K562 (cell line): ENCODE measurements around the gene CLASP2. TPM values are rescaled to one million over a fixed set of nuclear protein-coding genes. Genes with fewer than 3 reads are reported as not detected.
A peak's percentile ranks its signal among the peaks of the same experiment; 100 is the strongest.

Experiments used
- ATAC-seq: fragments of 200-7000 bp; cut with Tn5 transposase; 3 replicates; pipeline ENCODE4 v1.9.1; 2020; ENCODE audit warnings: moderate library complexity
- BruUV-seq: library from RNA; stranded (reverse); fragments of 400-500 nt; replicated peaks from 2 replicates; lab custom pipeline; 2021; lab: Mats Ljungman, UMichigan
- CTCF ChIA-PET: fragments of 300-600 bp; formaldehyde crosslinking; extraction: SDS; loops from one replicate; lab custom pipeline; 2021; ENCODE audit warnings: low intra/inter-chr PET ratio; lab: Yijun Ruan, JAX
- POLR2A ChIA-PET: fragments of 300-600, 350-650 bp; sonication (Branson Sonifier 250); formaldehyde crosslinking; extraction: SDS; loops from one replicate; lab custom pipeline; 2021; ENCODE audit warnings: antibody characterized with exemption, inconsistent platforms; lab: Yijun Ruan, JAX
- DNase-seq, 4 experiments: peaks; one replicate each; pipeline versions ENCODE4 v3.0.0 to v3.0.0-alpha.2; 2011 to 2018; ENCODE audit warnings: low spot score in 3 of 4, mixed read lengths in 3 of 4; ENCODE audit errors: extremely low read depth in 1 of 4
- FAIRE-seq: peaks from 2 replicates; lab custom pipeline; 2011; peaks lifted over from hg19 to GRCh38; lab: Jason Lieb, UNC
- H2AFZ ChIP-seq: 2 replicates; pipeline ENCODE4 v1.6.0; 2011; ENCODE audit warnings: low read depth, low read length, control low read depth, inconsistent platforms
- H3K27ac ChIP-seq: fragments of 200-600 bp; 3 replicates; pipeline ENCODE4 v1.8.0; 2011; ENCODE audit warnings: low read depth, mild to moderate bottlenecking, control low read depth, inconsistent platforms, low read length, moderate library complexity, mixed read lengths; ENCODE audit errors: extremely low read depth
- H3K27me3 ChIP-seq, 2 experiments: fragments of 300-600 bp in 1 of 2; 2 replicates in 1 of 2; 3 replicates in 1 of 2; pipeline versions ENCODE4 v1.6.0 to v1.8.0; 2011; ENCODE audit warnings: inconsistent platforms in 2 of 2, low read length in 2 of 2, mild to moderate bottlenecking in 1 of 2, mixed read lengths in 1 of 2, moderate library complexity in 1 of 2; ENCODE audit not compliant: control insufficient read depth in 2 of 2, insufficient read depth in 2 of 2
- H3K36me3 ChIP-seq: fragments of 300-600 bp; 3 replicates; pipeline ENCODE4 v1.8.0; 2011; ENCODE audit warnings: mild to moderate bottlenecking, low read length, inconsistent platforms; ENCODE audit not compliant: control insufficient read depth, insufficient read depth
- H3K4me1 ChIP-seq, 2 experiments: fragments of 200-600 bp in 1 of 2; replicated peaks in 1 of 2; 2 replicates in 1 of 2; 3 replicates in 1 of 2; pipeline versions ENCODE4 v1.5.1 to v1.8.0; 2011; ENCODE audit warnings: inconsistent platforms in 2 of 2, low read length in 2 of 2, mild to moderate bottlenecking in 1 of 2, mixed read lengths in 1 of 2, moderate library complexity in 1 of 2; ENCODE audit not compliant: control insufficient read depth in 2 of 2, insufficient read depth in 2 of 2
- H3K4me2 ChIP-seq: 2 replicates; pipeline ENCODE4 v1.6.1; 2011; ENCODE audit warnings: low read length, control low read depth, inconsistent platforms, mixed read lengths; ENCODE audit not compliant: insufficient read depth
- H3K4me3 ChIP-seq: fragments of 200-600 bp; sonication (generic), shearing (Covaris generic); 2 replicates; pipeline ENCODE4 v1.5.1; 2016; ENCODE audit warnings: control low read depth, inconsistent platforms
- H3K79me2 ChIP-seq: fragments of 200-600 bp; 3 replicates; pipeline ENCODE4 v1.8.0; 2011; ENCODE audit warnings: low read length, inconsistent platforms; ENCODE audit not compliant: control insufficient read depth, insufficient read depth
- H3K9ac ChIP-seq, 2 experiments: 2 replicates each; pipeline versions ENCODE4 v1.6.0 to v1.6.1; 2011; ENCODE audit warnings: low read depth in 2 of 2, low read length in 2 of 2, control low read depth in 1 of 2, inconsistent platforms in 1 of 2, mild to moderate bottlenecking in 1 of 2, mixed read lengths in 1 of 2; ENCODE audit not compliant: insufficient read depth in 1 of 2
- H3K9me1 ChIP-seq: one replicate; pipeline ENCODE4 v1.6.0; 2011; ENCODE audit warnings: inconsistent platforms, mild to moderate bottlenecking, low read length, moderate library complexity; ENCODE audit not compliant: control insufficient read depth, insufficient read depth
- H3K9me3 ChIP-seq: replicated peaks from 2 replicates; pipeline ENCODE4 v1.5.1; 2011; ENCODE audit warnings: low read depth, low read length, inconsistent platforms; ENCODE audit not compliant: control insufficient read depth, insufficient read depth
- H4K20me1 ChIP-seq: replicated peaks from 2 replicates; pipeline ENCODE4 v1.6.1; 2011; ENCODE audit warnings: low read length, inconsistent platforms, mixed read lengths; ENCODE audit not compliant: control insufficient read depth, insufficient read depth
- ARID1B ChIP-seq: fragments of 450-650 bp; IDR thresholded peaks from 2 replicates; pipeline ENCODE4 v1.6.1; 2016; ENCODE audit warnings: antibody characterized with exemption, mild to moderate bottlenecking, inconsistent platforms
- ATF7 ChIP-seq: fragments of 450-650 bp; IDR thresholded peaks from 2 replicates; pipeline ENCODE4 v1.7.1; 2014; ENCODE audit warnings: mild to moderate bottlenecking, moderate library complexity
- EHMT2 ChIP-seq: fragments of 450-650 bp; IDR thresholded peaks from 2 replicates; pipeline ENCODE4 v1.6.1; 2018; ENCODE audit warnings: antibody characterized with exemption
- FOXA3 ChIP-seq, 2 experiments: fragments of 450-650 bp in 1 of 2; sonication (generic) in 1 of 2; formaldehyde crosslinking; IDR thresholded peaks in 1 of 2; conservative IDR thresholded peaks in 1 of 2; 2 replicates each; pipeline versions ENCODE4 v1.4.0 to v1.8.0; 2020 to 2022; ENCODE audit warnings: mild to moderate bottlenecking in 2 of 2, missing genetic modification reagents in 1 of 2
- MCM5 ChIP-seq: fragments of 450-650 bp; IDR thresholded peaks from 2 replicates; pipeline ENCODE4 v1.6.1; 2016; ENCODE audit warnings: low read depth
- NFIX ChIP-seq: fragments of 250-450 bp; sonication (Bioruptor Pico); IDR thresholded peaks from 2 replicates; pipeline ENCODE4 v1.4.0; 2020; ENCODE audit warnings: low read depth, mild to moderate bottlenecking, moderate library complexity
- NFXL1 ChIP-seq: fragments of 450-650 bp; formaldehyde crosslinking; IDR thresholded peaks from 2 replicates; pipeline ENCODE4 v1.4.0; 2021; ENCODE audit warnings: mild to moderate bottlenecking
- NR2F6 ChIP-seq: fragments of 450-650 bp; formaldehyde crosslinking; IDR thresholded peaks from 2 replicates; pipeline ENCODE4 v1.4.0; 2020; ENCODE audit warnings: mild to moderate bottlenecking
- RBFOX2 ChIP-seq: fragments of 200-400 bp; formaldehyde crosslinking; IDR thresholded peaks from 2 replicates; pipeline ENCODE4 v1.6.1; 2017; ENCODE audit warnings: low read depth, mild to moderate bottlenecking, low read length, moderate library complexity
- RFX5 ChIP-seq: IDR thresholded peaks from 2 replicates; pipeline ENCODE4 v1.6.1; 2011; ENCODE audit warnings: low read depth, mild to moderate bottlenecking, improper control_type of control experiment, low read length
- TSHZ1 ChIP-seq: fragments of 250-450 bp; sonication (Bioruptor Pico); IDR thresholded peaks from 2 replicates; pipeline ENCODE4 v1.4.0; 2020; ENCODE audit warnings: mild to moderate bottlenecking, moderate library complexity
- WGBS: fragments of 100-300 bp; shearing (Covaris generic); methylation state at CpG from one replicate; pipeline ENCODE4 v1.1.6; 2016; ENCODE audit warnings: low coverage, mixed read lengths; ENCODE audit not compliant: insufficient coverage; ENCODE audit errors: missing lambda C conversion rate; 5-methylcytosine and 5-hydroxymethylcytosine counted together
- in situ Hi-C: fragments of 300-500 bp; cut with MboI; formaldehyde crosslinking; loops from 4 replicates; pipeline ENCODE4 v1.15.0; 2018; ENCODE audit warnings: inconsistent platforms, mixed read lengths
- intact Hi-C: fragments of 100-400 bp; cut with micrococcal nuclease; formaldehyde crosslinking; loops from 2 replicates; pipeline ENCODE4 v1.14.2; 2022
- polyA plus RNA-seq, 8 experiments: library from polyadenylated mRNA; depleted of rRNA in 4 of 8; stranded (reverse) in 5 of 8; unstranded in 3 of 8; fragments of >200 nt; fragmentation: Nextera tagmentation in 2 of 8; fragmentation: Illumina TruSeq in 1 of 8; extraction: Ambion mirVana in 2 of 8; extraction: Trizol in 1 of 8; gene quantifications; 2 replicates each; pipeline versions ENCODE4 v1.2.1 to v1.2.3, GENCODE V29; 2011 to 2014; ENCODE audit warnings: inconsistent platforms in 1 of 8, missing spikeins in 1 of 8
- total RNA-seq, 7 experiments: library from RNA; depleted of rRNA in 6 of 7; stranded (reverse); fragments of >200 nt in 6 of 7; fragmentation: Illumina TruSeq in 2 of 7; extraction: Trizol in 2 of 7; gene quantifications; 2 replicates each; pipeline versions ENCODE4 v1.2.1 to v1.2.3, GENCODE V29; 2011 to 2021; ENCODE audit warnings: low replicate concordance in 1 of 7
- TF ChIP-seq, protein P1 (sequence below), 2 experiments: fragments of 450-650 bp in 1 of 2; sonication (generic) in 1 of 2; formaldehyde crosslinking in 1 of 2; IDR thresholded peaks in 1 of 2; conservative IDR thresholded peaks in 1 of 2; 2 replicates each; pipeline versions ENCODE4 v1.6.1 to v1.8.1; 2016 to 2023; ENCODE audit warnings: mild to moderate bottlenecking in 2 of 2, moderate library complexity in 2 of 2, inconsistent platforms in 1 of 2, missing genetic modification reagents in 1 of 2
- TF ChIP-seq, protein P2 (sequence below), 2 experiments: fragments of 200-800 bp in 1 of 2; sonication (Bioruptor generic) in 1 of 2; sonication (generic) in 1 of 2; formaldehyde crosslinking in 1 of 2; IDR thresholded peaks in 1 of 2; conservative IDR thresholded peaks in 1 of 2; 2 replicates each; pipeline versions ENCODE4 v1.5.0 to v1.6.1; 2016 to 2020; ENCODE audit warnings: missing compliant biosample characterization in 1 of 2, missing genetic modification characterization in 1 of 2, missing genetic modification reagents in 1 of 2
- TF ChIP-seq, protein P3 (sequence below): fragments of 450-650 bp; formaldehyde crosslinking; IDR thresholded peaks from 2 replicates; pipeline ENCODE4 v1.4.0; 2020; ENCODE audit warnings: mild to moderate bottlenecking, moderate library complexity

Gene CLASP2
- total and polyA plus RNA-seq, 9 of the 15 experiments (the other 6 are each of a cell fraction or from before 2014, with no cell fraction given), result 13.5 to 107 (median 71.8) TPM

- TF ChIP-seq MCM5 (no peak), ATF7 (no peak), FOXA3 (CRISPR knock-in tag; conservative IDR thresholded peaks at IDR 0.05 in 1 of 2, IDR thresholded peaks at IDR 0.05 in 1 of 2) (no peak)
- TF ChIP-seq, protein P1, sequence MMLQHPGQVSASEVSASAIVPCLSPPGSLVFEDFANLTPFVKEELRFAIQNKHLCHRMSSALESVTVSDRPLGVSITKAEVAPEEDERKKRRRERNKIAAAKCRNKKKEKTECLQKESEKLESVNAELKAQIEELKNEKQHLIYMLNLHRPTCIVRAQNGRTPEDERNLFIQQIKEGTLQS (IDR thresholded peaks at IDR 0.05), result peak; percentile 60
- TF ChIP-seq, protein P1 (CRISPR knock-in tag; conservative IDR thresholded peaks at IDR 0.05), result no peak
Observed at GRCh38 chr3:33488246-33488645, 229.8 kb downstream of the CLASP2 start (continued).

DNA sequence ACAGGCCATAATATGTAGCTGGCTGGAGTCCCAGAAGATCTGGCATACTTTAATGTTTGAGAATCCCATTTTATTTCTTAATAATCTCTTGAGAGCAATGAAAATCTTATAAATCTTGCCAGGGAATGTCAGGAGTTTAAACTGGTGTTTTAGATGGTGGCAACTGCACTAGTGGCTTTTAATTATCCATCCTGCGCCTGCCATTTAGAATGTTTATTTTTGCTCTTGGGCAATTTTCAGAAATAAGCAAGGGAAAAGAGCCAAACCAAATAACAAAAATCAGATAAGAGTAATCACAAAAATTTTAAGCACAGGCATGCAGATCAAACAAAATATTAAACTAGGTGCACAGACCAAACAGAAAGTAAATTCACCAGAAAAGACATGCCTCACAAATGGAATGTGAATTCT lies 235.9 kb downstream of the CLASP2 start:
- H3K36me3 ChIP-seq, result no peaks in the 10 kb centered on the region
- no peak overlapping the region for H2AFZ ChIP-seq
- H3K4me2 ChIP-seq, result no peak overlapping the region
- H3K4me1 ChIP-seq, result peaks cover 0 to 4% of the 10 kb centered on the region in 2 experiments; a peak in 2 of 5 replicates
- in situ Hi-C loops, result no loop called here
- H3K79me2 ChIP-seq, result no peaks in the 10 kb centered on the region
- no peaks in the 10 kb centered on the region for H3K9me1 ChIP-seq
- FAIRE-seq (no peak), ATAC-seq (no peak), DNase-seq (no peak)
- POLR2A ChIA-PET, result no interaction called here
- no peak overlapping the region for H3K4me3 ChIP-seq
- H3K9me3 ChIP-seq, result no peaks in the 10 kb centered on the region
- intact Hi-C loops, result no loop called here
- H4K20me1 ChIP-seq, result no peaks in the 10 kb centered on the region
- CTCF ChIA-PET, result no interaction called here
- H3K27ac ChIP-seq, result no peak overlapping the region
- no TSS peak for BruUV-seq
- H3K9ac ChIP-seq, result no peak overlapping the region
- WGBS, result 46% methylated on average over 1 of the region's 1 CpG
- H3K27me3 ChIP-seq, result no peaks in the 10 kb centered on the region
- no peak for TF ChIP-seq RFX5
- TF ChIP-seq TSHZ1 (CRISPR knock-in tag), result no peak
- no peak for TF ChIP-seq EHMT2
- no peak for TF ChIP-seq NFIX
- TF ChIP-seq, protein P2, sequence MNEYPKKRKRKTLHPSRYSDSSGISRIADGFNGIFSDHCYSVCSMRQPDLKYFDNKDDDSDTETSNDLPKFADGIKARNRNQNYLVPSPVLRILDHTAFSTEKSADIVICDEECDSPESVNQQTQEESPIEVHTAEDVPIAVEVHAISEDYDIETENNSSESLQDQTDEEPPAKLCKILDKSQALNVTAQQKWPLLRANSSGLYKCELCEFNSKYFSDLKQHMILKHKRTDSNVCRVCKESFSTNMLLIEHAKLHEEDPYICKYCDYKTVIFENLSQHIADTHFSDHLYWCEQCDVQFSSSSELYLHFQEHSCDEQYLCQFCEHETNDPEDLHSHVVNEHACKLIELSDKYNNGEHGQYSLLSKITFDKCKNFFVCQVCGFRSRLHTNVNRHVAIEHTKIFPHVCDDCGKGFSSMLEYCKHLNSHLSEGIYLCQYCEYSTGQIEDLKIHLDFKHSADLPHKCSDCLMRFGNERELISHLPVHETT (CRISPR knock-in tag; conservative IDR thresholded peaks at IDR 0.05 in 1 of 2, IDR thresholded peaks at IDR 0.05 in 1 of 2), result no peak
- TF ChIP-seq ARID1B, result no peak
- TF ChIP-seq NFXL1 (CRISPR knock-in tag), result no peak
- TF ChIP-seq RBFOX2, result no peak
- TF ChIP-seq NR2F6 (CRISPR knock-in tag), result no peak
- TF ChIP-seq, protein P3, sequence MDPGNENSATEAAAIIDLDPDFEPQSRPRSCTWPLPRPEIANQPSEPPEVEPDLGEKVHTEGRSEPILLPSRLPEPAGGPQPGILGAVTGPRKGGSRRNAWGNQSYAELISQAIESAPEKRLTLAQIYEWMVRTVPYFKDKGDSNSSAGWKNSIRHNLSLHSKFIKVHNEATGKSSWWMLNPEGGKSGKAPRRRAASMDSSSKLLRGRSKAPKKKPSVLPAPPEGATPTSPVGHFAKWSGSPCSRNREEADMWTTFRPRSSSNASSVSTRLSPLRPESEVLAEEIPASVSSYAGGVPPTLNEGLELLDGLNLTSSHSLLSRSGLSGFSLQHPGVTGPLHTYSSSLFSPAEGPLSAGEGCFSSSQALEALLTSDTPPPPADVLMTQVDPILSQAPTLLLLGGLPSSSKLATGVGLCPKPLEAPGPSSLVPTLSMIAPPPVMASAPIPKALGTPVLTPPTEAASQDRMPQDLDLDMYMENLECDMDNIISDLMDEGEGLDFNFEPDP (CRISPR knock-in tag), result no peak
- no peak for TF ChIP-seq FOXA3 (CRISPR knock-in tag; conservative IDR thresholded peaks at IDR 0.05 in 1 of 2, IDR thresholded peaks at IDR 0.05 in 1 of 2)
